Activated B cell treated with CpG ODN at 0.5 μM for 24 hours (primary cell): Measurements from ENCODE around the gene HHIP. TPM values are rescaled to one million over a fixed set of nuclear protein-coding genes. Genes with fewer than 3 reads are reported as not detected.

Experiments used
- ATAC-seq: fragments of 200-7000 bp; cut with Tn5 transposase; one replicate; pipeline ENCODE4 v1.10.0; 2021; ENCODE audit warnings: low read depth, mild to moderate bottlenecking, moderate library complexity
- CTCF ChIA-PET: fragments of 350-600 bp; sonication (Branson Sonifier 250); formaldehyde crosslinking; loops from one replicate; lab custom pipeline; 2021; ENCODE audit warnings: antibody characterized with exemption; lab: Charles Lee
- POLR2A ChIA-PET: fragments of 350-600 bp; sonication (Branson Sonifier 250); formaldehyde crosslinking; loops from one replicate; lab custom pipeline; 2021; ENCODE audit warnings: antibody characterized with exemption; lab: Charles Lee
- DNase-seq: peaks from one replicate; pipeline ENCODE4 v3.0.0; 2022
- H3K27ac Mint-ChIP-seq: one replicate; pipeline ENCODE4 v1.8.0; 2020; ENCODE audit warnings: mixed read lengths
- H3K27me3 Mint-ChIP-seq: one replicate; pipeline ENCODE4 v1.8.0; 2021; ENCODE audit warnings: mixed read lengths
- H3K36me3 Mint-ChIP-seq: one replicate; pipeline ENCODE4 v1.8.0; 2021; ENCODE audit warnings: low read depth, mixed read lengths
- H3K4me1 Mint-ChIP-seq: one replicate; pipeline ENCODE4 v1.8.0; 2021; ENCODE audit warnings: mixed read lengths
- H3K4me3 Mint-ChIP-seq: one replicate; pipeline ENCODE4 v1.8.0; 2020; ENCODE audit warnings: mild to moderate bottlenecking, mixed read lengths
- H3K9me3 Mint-ChIP-seq: one replicate; pipeline ENCODE4 v1.8.0; 2020; ENCODE audit warnings: mixed read lengths
- CTCF ChIP-seq: fragments of 200-600 bp; IDR thresholded peaks from one replicate; pipeline ENCODE4 v1.8.0; 2022; ENCODE audit warnings: antibody characterized with exemption, mild to moderate bottlenecking
- intact Hi-C: fragments of 100-400 bp; cut with micrococcal nuclease; formaldehyde crosslinking; loops from one replicate; pipeline ENCODE4 v1.15.1; 2024
- total RNA-seq: library from RNA; stranded (reverse); gene quantifications from 2 replicates; pipeline ENCODE4 v1.2.3, GENCODE V29; 2022

The HHIP gene
- total RNA-seq, 1 donor from 2014 or later = not detected

DNA sequence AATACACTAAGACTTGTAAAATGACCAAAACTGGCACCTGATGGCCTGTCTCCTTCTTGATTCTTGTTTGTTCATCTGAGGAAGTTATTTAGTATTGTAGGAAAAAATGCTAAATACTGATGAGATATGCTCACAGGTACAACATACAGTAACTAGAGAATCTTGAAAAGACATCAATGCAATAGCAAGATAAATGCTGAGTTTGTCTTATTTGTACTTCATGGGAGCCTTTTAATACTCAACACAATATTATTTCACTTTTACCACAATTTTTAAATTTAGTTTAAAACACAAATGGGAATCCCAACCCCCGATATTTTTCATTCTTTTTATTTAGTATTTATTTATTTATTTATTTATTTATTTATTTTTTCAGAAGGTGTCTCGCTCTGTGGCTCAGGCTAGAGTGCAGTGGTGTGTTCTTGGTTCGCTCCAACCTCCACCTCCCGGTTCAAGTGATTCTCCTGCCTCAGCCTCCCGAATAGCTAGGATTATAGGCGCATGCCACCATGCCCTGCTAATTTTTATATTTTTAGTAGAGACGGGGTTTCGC is 12.1 kb downstream of the HHIP start:
- no peaks in the 10 kb centered on the region for H3K36me3 Mint-ChIP-seq
- no peak for DNase-seq
- ChIA-PET POLR2A (no interaction called here), CTCF (no interaction called here)
- no peak overlapping the region for H3K27ac Mint-ChIP-seq
- H3K4me3 Mint-ChIP-seq = no peak overlapping the region
- no peaks in the 10 kb centered on the region for H3K4me1 Mint-ChIP-seq
- intact Hi-C loops = no loop called here
- no peaks in the 10 kb centered on the region for H3K27me3 Mint-ChIP-seq
- no peak for ATAC-seq
- TF ChIP-seq CTCF = no peak
- H3K9me3 Mint-ChIP-seq = no peaks in the 10 kb centered on the region

DNA sequence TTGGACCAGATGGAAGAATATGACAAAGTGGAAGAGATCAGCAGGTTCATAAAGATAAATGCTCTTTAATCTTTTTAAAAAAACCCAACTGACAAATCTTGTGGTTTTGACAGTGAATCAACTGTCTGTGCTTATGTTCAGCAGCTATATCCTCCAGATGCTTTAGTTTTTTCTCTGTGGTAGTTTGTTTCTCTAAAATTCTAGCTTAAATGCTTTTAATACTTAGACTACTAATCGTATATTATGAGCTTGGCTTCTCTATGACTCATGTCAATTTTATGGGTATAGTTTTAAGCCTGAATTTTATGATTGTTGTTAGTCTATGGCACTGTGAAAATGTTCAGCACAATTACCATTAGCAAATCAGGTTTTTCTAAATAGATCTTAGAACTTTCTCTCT is 12.9 kb downstream of the HHIP start:
- Mint-ChIP-seq H3K36me3 (no peaks in the 10 kb centered on the region), H3K27me3 (no peaks in the 10 kb centered on the region), H3K9me3 (no peaks in the 10 kb centered on the region), H3K27ac (no peak overlapping the region), H3K4me1 (no peaks in the 10 kb centered on the region), H3K4me3 (no peak overlapping the region)
- intact Hi-C loops = no loop called here
- ATAC-seq (no peak), DNase-seq (no peak)
- TF ChIP-seq CTCF = no peak
- ChIA-PET POLR2A (no interaction called here), CTCF (no interaction called here)

GRCh38 chr4:144659447-144659846 is 13.5 kb downstream of the HHIP start:
- CTCF ChIA-PET = no interaction called here
- Mint-ChIP-seq H3K9me3 (no peaks in the 10 kb centered on the region), H3K4me1 (no peaks in the 10 kb centered on the region), H3K27me3 (no peaks in the 10 kb centered on the region), H3K27ac (no peak overlapping the region), H3K36me3 (no peaks in the 10 kb centered on the region), H3K4me3 (no peak overlapping the region)
- DNase-seq (no peak), ATAC-seq (no peak)
- intact Hi-C loops = no loop called here
- POLR2A ChIA-PET = no interaction called here
- no peak for TF ChIP-seq CTCF

GRCh38 chr4:144663834-144664475 is 18.0 kb downstream of the HHIP start:
- ChIA-PET POLR2A (no interaction called here), CTCF (no interaction called here)
- no peaks in the 10 kb centered on the region for H3K36me3 Mint-ChIP-seq
- DNase-seq = no peak
- no peak for TF ChIP-seq CTCF
- H3K27me3 Mint-ChIP-seq = no peaks in the 10 kb centered on the region
- intact Hi-C loops = no loop called here
- H3K4me3 Mint-ChIP-seq = no peak overlapping the region
- no peaks in the 10 kb centered on the region for H3K4me1 Mint-ChIP-seq
- ATAC-seq = no peak
- no peaks in the 10 kb centered on the region for H3K9me3 Mint-ChIP-seq
- no peak overlapping the region for H3K27ac Mint-ChIP-seq

GRCh38 chr4:144666539-144667175 is 20.7 kb downstream of the HHIP start:
- Mint-ChIP-seq H3K36me3 (no peaks in the 10 kb centered on the region), H3K4me3 (no peak overlapping the region), H3K27ac (no peak overlapping the region), H3K4me1 (no peaks in the 10 kb centered on the region), H3K27me3 (no peaks in the 10 kb centered on the region), H3K9me3 (no peaks in the 10 kb centered on the region)
- no peak for DNase-seq
- POLR2A ChIA-PET = no interaction called here
- CTCF ChIA-PET = no interaction called here
- no peak for TF ChIP-seq CTCF
- intact Hi-C loops = no loop called here
- ATAC-seq = no peak
